A204.1 (cell line): ENCODE results near the gene CTDSP2.
"Not testable (repeated sequence)": the region's sequence is repeated elsewhere in the genome, so short reads cannot be mapped to it uniquely, and the experiment has no call there.

Experiments
- FAIRE-seq: peaks from 2 replicates; lab custom pipeline; 2012; peaks lifted over from hg19 to GRCh38; lab: Jason Lieb, UNC

CTDSP2 gene

DNA sequence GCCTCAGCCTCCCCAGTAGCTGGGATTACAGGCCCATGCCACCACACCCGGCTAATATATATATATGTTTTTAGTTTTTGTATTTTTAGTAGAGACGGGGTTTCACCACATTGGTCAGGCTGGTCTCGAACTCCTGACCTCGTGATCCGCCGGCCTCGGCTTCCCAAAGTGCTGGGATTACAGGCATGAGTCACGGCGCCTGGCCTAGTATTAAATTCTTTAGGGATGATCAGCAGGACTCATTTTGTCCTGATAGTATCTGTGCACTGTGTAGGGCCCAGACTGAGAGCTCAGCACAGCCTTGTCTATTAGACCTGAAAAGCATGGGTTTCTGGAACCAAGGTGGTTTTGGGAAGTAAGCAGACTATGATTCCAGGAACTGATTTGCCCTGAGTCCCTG, 34.5 kb upstream of the CTDSP2 start:
- not testable (repeated sequence) for FAIRE-seq

DNA sequence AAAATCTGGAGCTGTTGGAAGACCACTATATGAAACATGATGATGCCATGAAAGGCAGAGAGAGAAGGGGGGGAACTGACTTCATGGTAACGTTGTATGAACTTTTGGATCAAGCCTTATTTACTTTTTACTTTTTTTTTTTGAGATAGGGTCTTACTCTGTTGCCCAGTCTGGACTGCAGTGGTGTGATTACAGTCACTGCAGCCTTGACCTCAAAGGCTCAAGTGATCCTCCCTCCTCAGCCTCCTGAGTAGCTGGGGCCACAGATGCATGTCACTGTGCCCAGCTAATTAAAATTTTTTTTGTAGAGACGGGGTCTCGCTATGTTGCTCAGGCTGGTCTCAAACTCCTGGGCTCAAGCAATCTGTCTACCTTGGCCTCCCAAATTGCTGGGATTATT, 31.3 kb upstream of the CTDSP2 start:
- FAIRE-seq = no peak

DNA sequence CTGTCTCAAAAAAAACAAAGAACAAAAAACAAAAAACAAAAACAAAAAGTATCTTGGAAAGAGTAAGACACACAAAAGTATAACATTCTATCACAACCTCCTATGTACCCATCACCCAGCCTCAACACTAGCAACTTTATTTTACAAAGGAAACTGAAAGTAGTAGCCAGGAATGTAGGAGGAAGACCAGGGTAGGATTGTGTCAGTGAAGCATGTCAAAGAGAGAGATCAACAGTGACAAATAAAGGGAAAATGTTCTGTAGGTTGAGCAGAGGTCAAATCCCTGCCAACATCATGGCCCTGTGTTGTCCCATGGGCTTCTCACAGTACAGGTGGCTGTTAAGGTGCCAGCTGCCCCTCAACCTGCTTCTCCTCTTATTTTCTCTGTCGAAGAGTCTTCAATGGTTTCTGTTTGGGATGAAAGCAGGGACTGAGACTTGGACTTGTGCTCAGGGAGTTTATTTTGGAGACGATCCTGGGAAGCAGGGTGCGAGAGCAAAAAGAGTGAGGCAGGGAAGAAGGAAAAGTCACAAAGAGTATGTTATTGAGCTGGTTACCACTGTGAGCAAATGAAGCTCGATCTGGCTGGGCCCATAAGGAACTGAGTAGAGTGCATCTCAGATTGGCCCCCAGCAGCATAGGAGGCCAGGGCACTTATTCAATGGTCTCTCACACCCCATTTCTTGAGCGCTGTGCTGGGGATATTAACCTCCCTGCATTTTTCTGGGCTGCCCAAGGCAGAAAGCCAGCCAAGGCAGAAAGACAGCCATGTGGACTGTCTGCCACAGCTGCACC, 29.4 kb upstream of the CTDSP2 start:
- FAIRE-seq = no peak

DNA sequence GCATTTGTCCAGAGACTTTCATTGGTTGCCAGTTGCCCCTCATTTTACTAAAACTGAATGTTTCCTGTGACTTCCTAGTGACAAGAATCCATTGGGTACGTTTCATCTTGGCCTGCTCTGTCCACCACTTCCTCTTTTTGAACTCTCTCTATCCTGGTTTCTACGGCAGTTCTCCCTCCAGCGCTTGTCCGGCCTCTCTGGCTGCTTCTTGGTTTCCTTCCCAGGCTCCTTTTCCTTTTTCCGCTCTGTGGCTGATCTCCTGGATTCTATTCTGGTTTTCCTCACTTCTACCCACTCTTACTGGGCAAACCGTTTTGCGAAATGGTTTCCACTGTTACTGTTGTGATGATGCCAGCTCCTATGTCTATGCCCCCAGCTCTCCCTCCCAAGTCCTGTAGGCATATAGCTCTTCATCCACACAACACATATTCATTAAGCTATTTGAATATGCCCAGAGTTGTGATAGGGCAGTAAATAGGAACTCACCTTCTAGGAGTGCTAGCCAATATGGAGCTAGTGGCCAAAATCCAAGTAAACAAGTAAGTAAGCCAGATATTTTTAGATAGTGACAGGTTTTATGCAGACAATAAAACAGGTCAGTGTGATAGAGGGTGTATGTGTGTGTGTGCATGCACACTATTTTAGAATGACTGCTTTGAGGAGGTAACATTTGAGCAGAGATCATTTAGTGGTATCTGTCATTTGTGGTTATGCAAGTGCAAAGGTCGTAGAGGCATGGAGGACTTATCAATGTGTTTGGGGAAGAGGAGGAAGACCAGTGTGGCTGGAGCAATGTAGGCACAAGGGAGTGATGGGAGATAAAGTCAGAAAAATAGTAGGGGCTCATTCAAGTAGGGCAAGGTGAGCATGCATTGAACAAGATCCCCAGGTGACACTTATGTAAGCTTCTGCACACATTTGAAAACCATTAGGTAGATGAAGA, 27.9 kb upstream of the CTDSP2 start:
- no peak for FAIRE-seq

DNA sequence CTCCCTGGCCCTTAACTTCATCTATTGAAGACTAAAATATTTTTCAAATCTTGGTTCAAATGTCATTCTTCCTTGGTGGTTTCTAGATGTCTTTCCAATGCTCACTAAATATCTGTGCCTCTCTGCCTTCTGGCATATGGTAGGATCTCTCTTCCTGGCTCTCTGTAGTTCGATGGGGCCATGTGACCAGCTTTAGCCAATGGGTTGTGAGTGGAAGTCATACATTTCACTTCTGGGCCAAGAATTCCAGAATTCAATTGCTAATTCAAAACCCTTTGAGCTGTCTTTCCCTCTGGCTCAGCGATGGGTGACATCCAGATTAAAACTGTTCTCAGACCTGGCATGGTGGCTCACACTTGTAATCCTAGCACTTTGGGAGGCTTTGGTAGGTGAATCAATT, 25.8 kb upstream of the CTDSP2 start:
- no peak for FAIRE-seq

DNA sequence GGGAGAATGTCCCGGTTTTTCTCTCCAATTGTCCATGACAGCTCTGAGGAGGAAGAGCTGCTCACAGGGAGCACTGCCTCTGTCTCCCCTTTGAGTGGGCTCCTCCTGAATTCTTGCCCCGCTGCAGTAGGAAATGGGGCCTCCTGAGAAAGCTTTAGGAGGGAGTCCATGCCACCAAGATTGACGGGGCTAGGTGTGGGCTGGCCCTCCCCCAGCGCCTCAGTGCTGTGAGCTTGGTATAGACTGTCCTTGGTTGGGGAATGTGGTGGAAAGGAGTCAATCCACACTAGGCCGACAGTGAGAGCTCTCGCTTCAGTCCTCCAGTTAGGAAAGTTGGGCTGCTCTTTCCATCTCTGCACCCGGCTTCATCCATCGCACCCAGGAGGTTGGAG, 23.4 kb upstream of the CTDSP2 start:
- FAIRE-seq = no peak

DNA sequence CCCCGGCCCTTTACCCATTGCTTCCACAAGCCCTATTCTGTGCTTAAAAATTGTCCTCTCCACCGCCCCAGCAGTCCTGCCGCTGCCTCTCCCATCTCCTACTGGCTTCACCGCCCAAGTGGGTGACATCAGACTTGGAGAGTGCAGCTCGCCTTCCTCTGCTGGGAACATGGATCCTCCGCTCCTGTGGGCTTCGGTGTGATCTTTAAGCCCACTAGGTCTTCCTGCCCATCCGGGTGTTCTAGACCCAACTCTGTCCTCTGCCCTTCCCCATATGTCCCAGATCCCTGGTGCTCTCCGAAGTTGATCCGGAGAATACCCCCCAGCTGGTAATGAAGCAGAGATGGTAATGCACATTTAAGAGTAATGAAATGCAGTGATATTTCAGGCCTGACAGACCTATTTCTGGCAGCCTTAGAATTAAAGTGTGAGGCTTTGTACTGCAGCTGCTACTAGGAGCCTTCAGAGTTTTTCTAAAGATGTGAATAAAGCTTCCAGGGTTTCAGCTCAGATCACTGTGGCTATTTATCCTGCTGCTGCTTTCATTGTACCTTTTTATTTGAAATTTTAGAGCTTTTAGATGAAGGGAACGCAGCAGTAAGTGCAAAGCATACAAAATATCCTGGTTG, 22.9 kb upstream of the CTDSP2 start:
- FAIRE-seq = no peak

DNA sequence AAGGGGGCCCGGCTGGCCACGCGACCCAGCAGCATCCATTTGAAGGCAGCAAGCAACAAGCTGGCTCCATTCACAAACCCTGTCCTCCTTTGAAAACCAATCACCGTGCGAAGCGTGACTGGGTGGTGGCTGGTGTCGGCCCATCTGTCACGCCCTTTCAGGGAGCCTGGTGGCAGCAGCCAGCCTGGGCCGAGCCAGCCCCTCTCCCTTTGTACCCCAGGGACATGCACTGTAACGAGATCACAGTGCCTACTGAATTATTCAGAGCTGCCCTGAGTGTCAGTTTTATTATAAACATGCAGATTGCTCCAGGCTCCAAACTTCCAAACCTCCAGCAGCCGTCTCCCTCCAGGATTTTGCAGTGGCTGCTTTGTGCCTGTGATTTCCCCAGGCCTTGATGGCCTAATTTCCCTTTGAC, 22.3 kb upstream of the CTDSP2 start:
- no peak for FAIRE-seq

DNA sequence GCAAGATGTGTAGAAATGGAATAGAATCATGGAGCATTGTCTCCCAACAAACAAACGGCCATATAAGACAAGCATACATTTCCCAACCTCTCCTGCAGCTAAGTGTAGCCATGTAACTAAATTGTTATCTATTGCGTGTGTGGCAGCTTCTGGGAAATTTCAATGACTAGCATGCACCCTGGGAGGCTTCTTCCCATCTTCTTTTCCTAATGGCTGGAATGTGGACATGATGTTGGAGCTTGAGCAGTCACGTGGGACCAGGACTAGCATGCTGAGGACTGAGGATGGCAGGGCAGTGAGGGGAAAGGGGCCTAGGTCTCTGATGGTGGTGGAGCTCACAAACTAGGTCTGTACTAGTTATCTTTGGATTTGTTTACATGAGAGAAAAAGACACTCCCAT, 21.7 kb upstream of the CTDSP2 start:
- FAIRE-seq = no peak

DNA sequence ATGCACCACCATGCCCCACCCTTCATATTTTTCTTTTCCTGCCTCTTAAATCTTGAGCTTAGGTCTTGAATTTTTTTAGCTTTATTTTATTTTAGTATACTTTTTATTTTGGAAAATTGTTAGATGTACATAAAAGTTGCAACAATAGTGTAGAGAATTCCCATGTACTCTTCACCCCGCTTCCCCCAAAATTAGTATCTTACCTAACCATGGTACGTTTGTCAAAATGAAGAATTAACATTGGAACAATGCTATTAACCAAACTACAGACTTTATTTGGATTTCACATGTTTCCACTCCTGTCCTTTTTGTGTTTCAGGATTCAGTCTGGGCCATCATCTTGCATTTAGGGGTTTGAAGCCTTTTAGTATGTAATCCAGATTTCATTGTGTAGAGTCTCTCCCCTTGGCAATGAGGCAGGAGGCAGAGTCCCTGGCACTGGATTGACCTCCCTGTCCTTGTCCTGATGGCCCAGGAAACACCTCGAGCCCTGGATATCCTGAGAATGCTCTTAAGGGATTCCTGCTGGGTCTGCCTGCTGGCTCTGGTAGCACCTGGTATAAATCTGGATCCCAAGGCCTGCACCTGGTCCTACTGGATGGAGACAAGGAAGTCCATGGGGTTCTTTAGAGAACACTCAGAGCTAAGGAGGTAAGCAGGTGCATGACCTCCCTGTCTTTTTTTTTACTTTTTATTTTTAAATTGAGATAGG, 19.9 kb upstream of the CTDSP2 start:
- no peak for FAIRE-seq

DNA sequence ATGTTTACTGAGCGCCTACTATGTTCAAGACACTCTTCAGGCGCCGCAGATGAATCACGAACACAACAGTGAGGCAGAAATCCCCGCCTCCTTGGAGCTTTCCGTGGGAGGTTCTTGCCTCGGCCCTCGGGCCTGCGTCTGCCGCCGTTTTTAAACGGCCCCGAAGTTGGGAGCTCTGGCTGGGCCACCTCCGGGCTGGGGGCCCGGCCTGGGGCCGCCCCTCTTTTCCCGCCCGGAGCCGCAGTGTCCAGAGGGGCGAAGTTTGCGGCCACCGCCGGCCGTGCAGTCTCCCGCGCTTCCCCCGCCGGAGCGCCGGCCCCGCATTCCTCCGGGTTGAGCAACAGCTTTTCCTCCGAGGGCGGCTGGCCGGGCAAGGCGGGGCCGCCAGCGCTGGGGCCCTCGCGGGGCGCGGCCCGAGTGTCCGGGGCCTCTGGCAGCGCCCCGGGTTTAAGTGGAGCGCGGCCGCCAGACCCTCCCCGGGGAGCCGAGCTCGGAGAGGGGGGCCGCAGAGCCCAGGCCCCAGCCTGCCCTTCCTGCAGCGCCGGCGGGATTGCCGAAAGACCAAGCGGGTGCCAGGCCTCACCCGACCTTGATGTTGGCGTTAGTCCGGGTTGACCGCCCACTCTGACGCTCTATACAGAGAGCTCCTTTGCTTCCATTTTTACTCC, 18.7 kb upstream of the CTDSP2 start:
- FAIRE-seq = no peak

DNA sequence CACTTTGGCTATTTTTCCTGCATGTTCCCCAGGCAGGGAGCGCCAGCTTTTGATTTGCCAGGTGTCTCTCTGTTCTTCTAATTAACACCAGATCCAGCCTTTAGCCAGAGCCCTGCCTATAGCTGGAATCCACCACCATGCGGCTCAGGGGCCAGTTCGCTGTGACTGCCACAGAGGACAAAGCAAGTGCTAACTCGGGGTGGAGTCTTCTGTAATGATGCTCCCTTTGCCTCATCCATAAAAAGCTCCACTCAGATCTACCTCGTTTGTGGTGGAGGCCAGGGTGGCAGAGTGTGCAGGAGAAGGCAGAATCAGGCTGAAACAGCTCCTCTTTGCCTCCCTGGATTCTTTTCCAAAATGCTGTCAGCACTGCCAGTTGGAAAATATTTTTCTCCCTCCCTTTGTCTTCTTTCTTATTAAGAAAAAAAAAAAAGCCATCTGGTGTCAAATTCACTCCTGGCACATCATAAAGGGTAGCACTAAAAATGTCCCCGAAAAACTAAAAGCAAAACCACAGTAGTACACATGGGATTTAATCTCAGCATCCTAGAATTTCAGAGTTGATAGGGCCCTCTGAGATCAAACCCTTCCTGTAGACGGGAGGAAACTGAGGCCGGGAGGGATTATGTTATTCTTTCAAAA, 18.0 kb upstream of the CTDSP2 start:
- no peak for FAIRE-seq

DNA sequence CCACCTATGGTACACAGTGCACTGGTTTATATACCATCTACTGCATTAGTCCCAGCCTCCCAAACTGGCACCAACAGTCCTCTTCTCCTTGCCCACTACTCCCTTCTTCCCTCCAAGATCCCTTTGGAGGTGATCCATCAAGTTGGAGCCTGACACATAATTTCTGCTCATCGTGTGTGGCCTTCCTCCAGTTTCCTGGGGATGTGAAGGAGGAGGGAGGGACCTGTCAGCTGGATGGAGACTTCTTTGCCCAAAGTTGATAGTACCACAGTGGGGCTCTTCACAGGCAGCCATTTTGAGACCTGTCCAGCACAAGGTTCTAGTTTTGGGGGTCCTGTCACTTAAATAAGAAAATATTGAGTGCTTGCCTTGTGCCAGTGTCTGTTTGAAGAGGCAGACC, 17.1 kb upstream of the CTDSP2 start:
- no peak for FAIRE-seq

DNA sequence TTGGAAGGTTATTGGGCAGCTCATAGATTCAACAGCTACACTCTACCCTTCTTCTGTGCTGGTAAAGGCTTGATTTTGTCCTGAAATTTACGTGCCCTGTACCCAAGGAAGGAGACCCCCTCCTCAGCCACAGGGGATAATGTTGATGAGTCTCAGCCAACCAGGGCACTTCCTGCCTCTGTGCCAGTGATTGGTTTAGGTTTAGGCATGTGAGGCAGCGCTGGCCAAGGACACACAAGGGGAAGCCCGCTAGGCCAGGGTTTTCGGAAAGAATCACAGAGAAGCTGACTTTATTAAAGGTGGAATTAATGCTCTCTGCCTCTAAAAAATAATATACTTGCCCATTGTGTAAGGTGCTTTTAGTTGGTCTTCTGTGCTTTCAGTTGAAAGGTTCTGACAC, 15.4 kb upstream of the CTDSP2 start:
- FAIRE-seq = no peak

DNA sequence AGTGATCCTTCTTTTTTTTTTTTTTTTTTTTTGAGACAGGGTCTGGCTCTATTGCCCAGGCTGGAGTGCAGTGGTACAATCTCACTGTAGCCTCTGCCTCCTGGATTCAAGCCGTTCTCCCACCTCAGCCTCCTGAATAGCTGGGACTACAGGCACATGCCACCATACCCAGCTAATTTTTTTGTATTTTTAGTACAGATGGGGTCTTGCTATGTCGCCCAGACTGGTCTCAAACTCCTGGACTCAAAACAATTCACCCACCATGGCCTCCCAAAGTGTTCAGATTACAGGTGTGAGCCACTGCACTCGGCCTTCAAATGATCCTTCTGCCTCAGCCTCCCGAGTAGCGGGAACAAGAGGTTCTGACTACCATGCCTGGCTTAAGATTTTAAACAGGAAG, 14.4 kb upstream of the CTDSP2 start:
- FAIRE-seq = not testable (repeated sequence)

DNA sequence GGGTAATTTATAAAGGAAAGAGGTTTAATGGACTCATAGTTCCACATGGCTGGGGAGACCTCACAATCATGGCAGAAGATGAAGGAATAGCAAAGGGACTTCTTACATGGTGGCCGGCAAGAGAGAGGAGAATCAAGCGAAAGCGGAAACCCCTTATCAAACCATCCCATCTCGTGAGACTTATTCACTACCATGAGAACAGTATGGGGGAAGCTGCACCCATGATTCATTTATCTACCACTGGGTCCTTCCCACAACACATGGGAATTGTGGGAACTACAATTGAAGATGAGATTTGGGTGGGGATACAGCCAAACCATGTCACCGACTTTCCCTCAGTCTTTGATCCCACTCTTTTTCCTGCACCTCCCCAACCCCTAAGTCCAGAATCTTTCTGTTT, 12.6 kb upstream of the CTDSP2 start:
- no peak for FAIRE-seq

DNA sequence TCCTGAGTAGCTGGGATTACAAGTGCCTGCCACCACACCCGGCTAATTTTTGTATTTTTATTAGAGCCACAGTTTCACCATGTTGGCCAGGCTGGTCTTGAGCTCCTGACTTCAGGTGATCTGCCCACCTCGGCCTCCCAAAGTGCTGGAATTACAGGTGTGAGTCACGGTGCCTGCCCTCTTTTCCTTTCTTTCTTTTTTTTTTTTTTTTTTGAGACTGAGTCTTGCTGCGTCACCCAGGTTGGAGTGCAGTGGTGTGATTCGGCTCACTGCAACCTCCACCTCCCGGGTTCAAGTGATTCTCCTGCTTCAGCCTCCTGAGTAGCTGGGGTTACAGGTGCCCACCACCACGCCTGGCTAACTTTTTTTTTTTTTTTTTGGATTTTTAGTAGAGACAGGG, 11.6 kb upstream of the CTDSP2 start:
- not testable (repeated sequence) for FAIRE-seq

DNA sequence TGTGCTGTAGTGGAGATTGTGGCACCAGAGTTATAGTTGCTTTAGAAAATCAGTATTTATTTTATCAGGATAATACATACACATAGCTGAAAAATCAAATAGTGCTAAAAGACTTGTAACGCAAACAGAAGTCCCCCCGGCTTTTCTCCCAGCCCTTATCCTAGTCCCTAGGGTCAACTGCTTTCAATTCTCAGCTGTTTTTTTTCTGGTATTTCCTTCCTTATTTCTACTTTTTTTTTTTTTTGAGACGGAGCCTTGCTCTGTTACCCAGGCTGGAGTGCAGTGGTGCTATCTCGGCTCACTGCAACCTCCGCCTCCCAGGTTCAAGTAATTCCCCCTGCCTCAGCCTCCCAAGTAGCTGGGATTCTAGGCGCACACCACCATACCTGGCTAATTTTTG, 8.4 kb upstream of the CTDSP2 start:
- no peak for FAIRE-seq

DNA sequence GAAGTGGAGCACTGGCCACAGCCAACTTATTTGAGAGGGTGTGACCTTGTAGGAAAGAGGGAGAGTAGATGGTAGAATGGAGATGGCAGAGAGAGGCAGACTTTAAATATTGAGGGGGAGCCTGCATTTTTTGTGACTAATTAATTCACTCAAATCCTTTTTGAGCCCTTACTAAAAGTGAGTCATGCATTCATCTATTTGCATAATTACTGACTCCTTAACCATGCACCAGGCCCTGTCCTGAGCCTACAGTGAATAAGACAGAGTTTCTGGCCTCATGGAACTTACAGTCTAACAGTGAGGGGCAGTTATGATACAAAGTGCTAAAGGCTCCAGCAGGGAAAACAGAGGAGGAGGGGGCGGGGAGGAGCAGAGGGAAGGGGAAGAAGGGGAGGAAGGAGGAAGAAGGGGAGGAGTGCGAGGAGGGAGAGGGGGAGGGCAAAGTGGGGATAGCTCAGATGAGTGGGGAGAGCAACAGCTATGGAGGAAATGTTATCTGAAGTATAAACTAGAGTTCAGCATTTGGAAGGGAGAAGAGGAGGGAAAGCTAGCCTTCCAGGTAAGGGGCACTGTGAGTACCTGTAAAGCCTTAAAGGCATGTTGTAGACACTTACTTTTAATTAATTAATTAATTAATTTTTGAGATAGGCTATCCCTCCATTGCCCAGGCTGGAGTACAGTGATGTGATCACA, 7.5 kb upstream of the CTDSP2 start:
- no peak for FAIRE-seq

DNA sequence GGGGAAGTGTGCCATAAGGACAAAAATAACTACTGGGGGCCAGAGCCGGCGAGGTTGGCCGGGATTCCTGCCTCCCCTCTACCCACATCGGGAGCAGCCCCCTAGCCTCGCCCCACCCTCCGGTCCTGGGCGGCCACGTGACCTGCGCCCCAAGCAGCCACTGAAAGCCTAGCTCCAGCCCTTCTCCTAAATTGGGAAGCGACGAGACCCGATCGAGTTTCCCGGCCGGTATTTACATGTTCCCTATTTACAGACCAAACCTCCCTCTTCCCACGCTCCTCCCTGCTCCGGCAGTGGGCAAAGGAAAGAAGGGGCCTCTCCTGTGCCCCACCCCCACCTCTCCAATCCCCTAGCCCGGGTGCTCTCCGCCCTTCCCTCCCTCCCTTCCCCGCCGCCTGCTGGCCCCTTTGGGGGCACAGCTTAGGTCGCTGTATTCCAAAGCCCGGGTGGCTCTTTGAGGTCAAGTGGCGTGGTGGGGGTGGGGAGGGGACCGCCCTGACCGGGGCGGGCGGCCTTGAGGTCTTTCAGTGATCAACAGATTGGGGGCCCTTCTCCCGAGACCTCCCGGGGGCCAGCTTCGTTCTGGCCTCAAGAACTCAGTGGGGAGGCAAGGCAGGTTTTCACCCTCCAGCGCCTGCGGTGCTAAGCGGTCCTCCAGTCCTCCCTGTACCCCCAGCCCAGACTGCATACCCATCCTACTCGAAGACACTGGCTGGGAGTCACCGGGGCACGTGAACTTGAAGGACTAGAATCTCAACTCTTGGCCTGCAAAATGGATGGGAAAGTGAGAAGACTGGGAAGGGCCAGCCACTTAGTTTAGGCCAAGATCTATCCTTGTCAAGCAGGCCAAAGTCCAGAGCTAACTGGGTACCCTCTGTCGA, 6.3 kb upstream of the CTDSP2 start:
- no peak for FAIRE-seq
